Fibroblast of the aortic adventitia (primary cell): ENCODE data around the gene MTMR10. TPM values are rescaled to one million over a fixed set of nuclear protein-coding genes. Genes with fewer than 3 reads are reported as not detected.

Source experiments
- DNase-seq: peaks from one replicate; pipeline ENCODE4 v3.0.0-alpha.2; 2010; ENCODE audit warnings: low read depth
- H3K4me3 ChIP-seq: 2 replicates; pipeline ENCODE4 v1.5.1; 2011; ENCODE audit warnings: low read depth, mild to moderate bottlenecking, control low read depth, low read length, moderate library complexity
- total RNA-seq: library from RNA; depleted of rRNA; stranded (reverse); fragments of >200 nt; gene quantifications from 2 replicates; pipeline ENCODE4 v1.2.3, GENCODE V29; 2012; ENCODE audit warnings: low replicate concordance
- TF ChIP-seq, protein P1 (sequence below): IDR thresholded peaks from 2 replicates; pipeline ENCODE4 v1.5.1; 2011; ENCODE audit warnings: mild to moderate bottlenecking, low read length, control low read depth, inconsistent platforms; ENCODE audit not compliant: insufficient read depth

The MTMR10 gene
- total RNA-seq, 1 donor, result 16.2 TPM

DNA sequence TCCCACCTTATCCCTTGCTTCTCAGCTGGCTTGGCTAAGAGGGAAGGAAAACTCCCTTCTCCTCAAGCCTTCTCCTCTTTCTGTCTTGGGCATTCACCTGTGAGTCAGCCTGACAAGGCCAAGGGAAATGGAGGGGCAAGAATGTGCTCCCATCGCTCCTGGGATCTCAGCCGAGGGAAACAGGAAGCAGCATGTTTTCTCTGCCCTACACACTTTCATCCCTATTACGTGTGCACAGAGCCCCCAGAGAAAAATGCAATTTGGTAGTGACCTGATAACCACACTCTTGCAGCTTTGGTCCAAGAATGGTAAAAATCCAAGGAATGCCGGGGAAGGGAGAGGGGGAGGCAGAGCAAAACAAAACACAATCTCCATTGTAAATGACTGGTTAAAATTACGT lies 32.9 kb upstream of the MTMR10 start:
- TF ChIP-seq, protein P1, sequence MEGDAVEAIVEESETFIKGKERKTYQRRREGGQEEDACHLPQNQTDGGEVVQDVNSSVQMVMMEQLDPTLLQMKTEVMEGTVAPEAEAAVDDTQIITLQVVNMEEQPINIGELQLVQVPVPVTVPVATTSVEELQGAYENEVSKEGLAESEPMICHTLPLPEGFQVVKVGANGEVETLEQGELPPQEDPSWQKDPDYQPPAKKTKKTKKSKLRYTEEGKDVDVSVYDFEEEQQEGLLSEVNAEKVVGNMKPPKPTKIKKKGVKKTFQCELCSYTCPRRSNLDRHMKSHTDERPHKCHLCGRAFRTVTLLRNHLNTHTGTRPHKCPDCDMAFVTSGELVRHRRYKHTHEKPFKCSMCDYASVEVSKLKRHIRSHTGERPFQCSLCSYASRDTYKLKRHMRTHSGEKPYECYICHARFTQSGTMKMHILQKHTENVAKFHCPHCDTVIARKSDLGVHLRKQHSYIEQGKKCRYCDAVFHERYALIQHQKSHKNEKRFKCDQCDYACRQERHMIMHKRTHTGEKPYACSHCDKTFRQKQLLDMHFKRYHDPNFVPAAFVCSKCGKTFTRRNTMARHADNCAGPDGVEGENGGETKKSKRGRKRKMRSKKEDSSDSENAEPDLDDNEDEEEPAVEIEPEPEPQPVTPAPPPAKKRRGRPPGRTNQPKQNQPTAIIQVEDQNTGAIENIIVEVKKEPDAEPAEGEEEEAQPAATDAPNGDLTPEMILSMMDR, result no peak
- peak; percentile 98 for DNase-seq
- H3K4me3 ChIP-seq, result no peak overlapping the region

DNA sequence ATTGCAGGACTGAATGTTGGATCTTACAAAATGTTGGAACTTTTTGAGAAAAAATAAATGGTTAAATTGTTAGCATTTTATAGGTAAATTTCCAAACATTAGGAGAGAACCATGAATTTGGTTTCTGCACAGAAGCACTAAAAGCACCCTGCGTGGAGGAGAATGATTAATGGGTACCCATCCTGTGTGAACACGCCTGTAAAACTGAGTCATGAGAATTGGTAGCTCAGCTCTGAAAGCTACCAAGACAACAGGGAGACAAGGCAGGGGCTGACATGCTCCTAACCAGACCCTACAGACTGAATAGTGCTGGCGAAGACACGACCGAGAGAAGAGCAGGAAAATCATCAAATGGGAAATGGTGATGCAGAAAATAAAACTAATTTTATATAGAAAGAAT lies 32.4 kb upstream of the MTMR10 start:
- H3K4me3 ChIP-seq, result no peak overlapping the region
- no peak for DNase-seq
- TF ChIP-seq, protein P1, result no peak

DNA sequence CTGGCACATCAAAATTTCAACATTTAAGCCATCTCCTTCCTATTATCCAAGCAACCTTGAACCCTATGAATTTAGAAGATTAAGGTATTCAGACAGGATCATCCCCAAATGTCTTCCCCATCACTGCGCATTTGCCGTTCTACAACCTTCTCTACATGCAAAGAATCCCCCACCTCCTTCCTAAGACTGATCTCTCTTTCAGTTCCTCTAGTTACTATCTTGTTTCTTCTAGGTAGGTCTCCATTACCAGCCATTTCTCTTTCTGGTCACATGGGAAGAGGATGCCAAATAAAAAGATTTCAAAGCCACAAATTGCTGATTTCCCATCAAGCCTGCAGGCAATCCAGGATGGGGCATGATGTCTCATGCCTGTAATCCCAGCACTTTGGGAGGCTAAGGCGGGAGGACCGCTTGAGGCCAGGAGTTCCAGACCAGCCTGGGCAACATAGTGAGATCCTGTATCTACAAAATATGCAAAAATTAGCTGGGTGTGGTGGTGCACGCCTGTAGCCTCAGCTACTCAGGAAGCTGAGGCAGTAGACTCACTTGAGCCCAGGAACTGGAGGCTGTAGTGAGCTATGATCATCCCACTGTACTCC lies 29.7 kb upstream of the MTMR10 start:
- no peak for DNase-seq
- no peak overlapping the region for H3K4me3 ChIP-seq
- TF ChIP-seq, protein P1, result no peak

DNA sequence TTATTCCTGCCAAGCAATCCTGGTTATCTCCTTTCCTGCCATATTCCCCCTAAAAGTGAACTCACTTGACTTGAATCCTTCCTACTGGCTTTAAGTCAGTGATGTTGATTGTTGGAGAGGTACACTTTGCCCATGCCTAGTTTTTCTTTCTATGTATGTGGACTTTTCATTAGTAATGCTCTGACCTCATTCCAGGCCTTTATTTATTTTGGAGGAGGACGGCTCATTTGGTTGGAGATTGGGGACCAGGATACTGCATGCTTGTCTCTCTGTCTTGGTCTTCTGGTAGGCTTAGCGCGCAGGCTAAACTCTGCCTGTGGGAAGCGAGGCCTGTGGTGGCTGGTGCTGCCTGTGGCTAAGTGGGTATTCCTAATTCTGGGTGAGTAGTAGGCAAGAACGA lies 29.1 kb upstream of the MTMR10 start:
- TF ChIP-seq, protein P1, result no peak
- DNase-seq, result peak; percentile 25
- H3K4me3 ChIP-seq, result no peak overlapping the region

DNA sequence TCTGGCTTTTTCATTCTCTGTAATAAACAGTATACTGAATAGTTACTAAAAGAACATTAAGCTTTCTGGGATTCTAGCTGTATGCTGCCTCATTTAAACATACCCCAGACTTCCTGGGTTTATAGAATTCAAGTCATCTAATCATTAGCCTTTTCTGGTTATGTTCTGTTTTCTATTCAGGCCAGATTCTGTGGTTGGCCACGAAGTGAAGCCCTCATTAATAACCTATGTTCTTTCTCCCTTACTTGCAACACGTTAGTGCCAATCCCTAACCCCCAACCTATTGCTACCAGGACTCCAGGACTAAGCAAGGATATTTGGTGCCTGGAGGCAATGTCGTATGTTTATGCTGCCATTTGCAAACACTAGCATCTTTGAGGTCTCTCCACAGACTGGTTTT lies 28.6 kb upstream of the MTMR10 start:
- DNase-seq, result no peak
- H3K4me3 ChIP-seq, result no peak overlapping the region
- TF ChIP-seq, protein P1, result no peak

DNA sequence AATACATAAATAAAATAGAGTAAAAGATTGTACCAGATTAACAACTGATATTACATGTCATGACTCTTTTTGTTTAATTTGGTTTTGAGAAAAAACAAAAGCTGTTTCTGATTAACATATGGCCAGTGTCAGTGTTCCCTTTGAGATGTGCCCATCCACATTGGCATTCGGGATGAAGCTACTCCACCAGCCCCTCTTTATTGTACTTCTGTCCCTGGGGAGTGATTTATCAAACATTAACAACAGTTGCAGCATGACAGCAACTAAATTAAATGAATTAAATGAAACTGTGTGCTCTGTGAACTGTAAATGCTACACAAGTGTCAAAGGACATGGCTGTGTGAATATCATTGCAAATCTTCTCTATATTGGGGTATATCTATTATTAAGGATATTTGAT lies 25.9 kb upstream of the MTMR10 start:
- TF ChIP-seq, protein P1, result no peak

DNA sequence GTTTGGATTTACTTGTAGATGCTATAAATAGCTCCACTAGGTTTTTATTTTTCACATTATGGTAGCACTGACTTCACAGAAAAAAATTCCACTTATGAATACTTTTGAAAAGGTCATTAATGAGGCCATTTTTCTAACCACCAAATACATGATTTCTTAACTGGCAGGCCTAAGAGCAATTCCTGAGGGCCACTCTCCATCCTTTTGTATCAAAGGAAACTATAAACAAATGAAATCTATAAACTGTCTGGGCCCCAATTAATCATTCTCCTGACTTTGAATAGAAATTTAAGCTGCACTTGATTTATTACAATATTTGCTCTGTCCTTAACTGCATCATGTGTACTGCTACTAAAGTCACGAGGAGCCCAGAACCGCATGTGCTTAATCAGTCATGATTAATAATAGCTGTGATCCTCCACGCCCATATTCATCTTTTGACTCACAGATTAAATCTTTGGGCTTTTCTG lies 25.1 kb upstream of the MTMR10 start:
- peak; percentile 86 for DNase-seq
- TF ChIP-seq, protein P1, result no peak

More for the DNA sequence above, 25.9 kb upstream of the MTMR10 start:
- no peak overlapping the region for H3K4me3 ChIP-seq
- DNase-seq, result no peak

More for the DNA sequence above, 25.1 kb upstream of the MTMR10 start:
- no peak overlapping the region for H3K4me3 ChIP-seq
